Raji (cell line): Measurements from ENCODE around the gene CSK.

Experiments
- POLR2A ChIP-seq: IDR thresholded peaks from 2 replicates; pipeline ENCODE4 v1.6.1; 2011; ENCODE audit warnings: low read depth, low read length, control low read depth; ENCODE audit not compliant: insufficient read depth

CSK gene

DNA sequence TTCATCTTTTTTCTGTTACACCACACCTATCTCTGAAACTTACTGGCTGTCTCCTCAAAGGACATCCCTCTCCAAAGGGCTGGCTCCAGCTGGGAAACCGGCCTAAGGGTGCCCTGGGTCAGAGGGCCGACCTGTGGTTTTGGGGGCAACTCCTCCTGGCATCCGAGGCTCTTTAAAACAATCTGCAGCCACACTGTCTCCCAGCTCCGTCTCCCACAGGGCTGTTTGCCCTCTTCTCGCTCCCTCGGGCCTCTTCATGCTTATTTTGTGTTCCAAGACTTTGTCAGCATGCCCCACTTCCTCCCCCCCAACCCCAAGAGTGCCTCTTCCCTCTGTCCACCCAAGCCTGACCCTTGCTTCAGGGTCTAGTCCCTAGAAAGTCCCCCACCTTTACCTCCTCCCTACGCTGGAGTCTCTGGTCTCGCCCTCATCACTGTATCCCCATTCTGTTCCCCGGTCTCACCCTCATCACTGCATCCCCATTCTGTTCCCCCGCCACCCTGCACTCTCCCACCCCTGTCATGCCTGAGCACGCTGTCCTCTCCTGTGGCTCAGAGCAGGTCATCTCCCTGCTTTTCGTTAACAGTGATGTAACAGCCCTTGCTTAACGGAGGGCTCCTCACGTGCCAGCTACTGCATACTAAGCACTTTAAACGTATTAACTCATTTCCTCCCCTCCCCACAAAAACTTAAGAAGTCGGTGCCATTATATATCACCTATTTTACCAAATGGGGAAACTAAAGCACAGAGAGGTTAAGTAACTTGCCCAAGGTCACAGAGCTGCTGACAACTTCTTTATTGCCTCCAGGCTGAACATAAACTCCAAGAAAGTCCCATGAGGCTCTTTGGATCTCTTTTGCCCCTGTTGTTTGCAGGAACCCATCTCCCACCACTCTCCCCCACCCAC lies 1.1 kb upstream of the CSK start:
- peak; percentile 43 for TF ChIP-seq POLR2A

DNA sequence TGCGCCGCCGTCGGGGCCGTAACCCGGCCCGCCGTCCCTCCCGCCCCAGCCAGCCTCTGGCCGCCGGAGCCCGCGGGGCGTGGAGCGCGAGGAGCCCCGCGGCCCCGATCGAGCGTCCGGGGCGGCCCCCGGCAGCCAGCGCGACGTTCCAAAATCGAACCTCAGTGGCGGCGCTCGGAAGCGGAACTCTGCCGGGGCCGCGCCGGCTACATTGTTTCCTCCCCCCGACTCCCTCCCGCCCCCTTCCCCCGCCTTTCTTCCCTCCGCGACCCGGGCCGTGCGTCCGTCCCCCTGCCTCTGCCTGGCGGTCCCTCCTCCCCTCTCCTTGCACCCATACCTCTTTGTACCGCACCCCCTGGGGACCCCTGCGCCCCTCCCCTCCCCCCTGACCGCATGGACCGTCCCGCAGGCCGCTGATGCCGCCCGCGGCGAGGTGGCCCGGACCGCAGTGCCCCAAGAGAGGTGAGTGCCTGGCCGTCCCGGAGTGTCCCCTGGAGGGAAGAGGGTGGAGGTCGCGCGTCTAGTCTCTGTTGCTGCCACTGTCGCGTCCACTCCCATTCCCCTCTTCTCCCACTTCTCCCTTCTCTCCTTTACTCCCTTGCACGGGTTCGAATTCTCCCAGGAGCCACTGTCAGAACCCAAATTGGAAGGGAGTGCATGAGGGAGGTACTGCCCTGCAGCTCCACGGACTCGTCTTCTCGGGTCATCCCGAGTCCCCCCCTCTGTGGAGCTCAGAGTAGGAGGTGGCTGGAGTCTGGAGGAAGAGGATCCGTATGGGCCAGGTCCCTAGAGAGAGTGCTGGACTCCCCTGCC lies 585 bp downstream of the CSK start:
- TF ChIP-seq POLR2A: peak; percentile 35; the same call in 1 of the 2 replicates

GRCh38 chr15:74783072-74783807 lies 1.4 kb downstream of the CSK start:
- no peak; the same call in none of the 2 replicates for TF ChIP-seq POLR2A

DNA sequence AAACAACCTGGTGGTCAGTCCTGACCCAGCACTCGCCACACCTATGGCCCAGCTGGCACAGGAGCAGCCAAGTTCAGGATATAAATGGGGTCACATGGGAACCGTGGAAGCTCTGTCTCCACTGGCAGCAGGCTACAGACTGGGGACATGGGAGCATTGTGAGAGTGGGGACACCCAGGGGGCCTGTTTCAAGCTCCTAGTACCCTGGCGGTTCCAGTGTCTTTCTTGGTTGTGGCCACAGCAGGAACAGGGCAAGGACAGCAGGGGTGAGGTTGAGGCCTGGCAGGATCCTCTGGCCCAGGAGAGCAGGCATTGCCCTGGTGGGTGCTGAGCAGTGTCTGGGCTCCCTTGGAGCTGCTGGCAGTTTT lies 1.9 kb downstream of the CSK start:
- 0 out of 2 replicates have a peak, but pooled peaks have one; percentile 16 for TF ChIP-seq POLR2A

DNA sequence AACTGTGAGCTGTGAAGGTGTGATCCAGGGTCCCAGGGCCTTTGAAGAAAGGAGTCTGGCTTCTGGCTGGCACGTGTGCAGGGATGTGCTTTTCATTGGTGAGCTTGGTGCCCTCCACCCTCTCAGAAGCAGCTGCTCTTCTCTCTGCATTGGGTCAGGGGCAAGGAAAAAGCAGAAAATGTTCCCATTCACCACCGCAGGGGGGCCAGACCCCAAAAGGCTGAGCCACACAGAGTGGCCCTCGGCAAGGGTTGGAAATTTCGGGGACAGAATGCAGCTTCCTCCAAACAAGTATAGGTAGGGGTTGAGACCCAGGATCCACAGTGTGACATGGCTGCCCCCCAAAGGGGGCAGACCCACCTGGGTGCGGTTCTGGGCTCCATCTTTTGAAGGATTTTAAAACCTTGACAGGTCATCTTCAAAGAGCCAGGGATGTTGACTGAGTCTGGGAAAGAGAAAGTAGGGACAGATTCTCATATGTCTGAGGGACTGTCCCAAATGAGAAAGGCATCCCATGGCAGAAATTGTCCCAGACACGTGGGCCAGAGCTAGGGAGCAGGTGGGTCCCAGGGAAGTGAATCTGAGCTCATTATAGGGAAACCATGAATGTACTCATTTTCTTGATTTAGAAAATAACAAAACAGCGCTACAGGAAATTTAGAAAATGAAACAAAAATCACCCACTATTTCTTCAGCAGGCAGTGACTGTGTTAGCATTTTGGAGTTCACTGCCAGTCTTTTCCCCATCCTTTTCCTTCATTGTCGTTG lies 2.7 kb downstream of the CSK start:
- peak; percentile 11; the same call in 1 of the 2 replicates for TF ChIP-seq POLR2A

DNA sequence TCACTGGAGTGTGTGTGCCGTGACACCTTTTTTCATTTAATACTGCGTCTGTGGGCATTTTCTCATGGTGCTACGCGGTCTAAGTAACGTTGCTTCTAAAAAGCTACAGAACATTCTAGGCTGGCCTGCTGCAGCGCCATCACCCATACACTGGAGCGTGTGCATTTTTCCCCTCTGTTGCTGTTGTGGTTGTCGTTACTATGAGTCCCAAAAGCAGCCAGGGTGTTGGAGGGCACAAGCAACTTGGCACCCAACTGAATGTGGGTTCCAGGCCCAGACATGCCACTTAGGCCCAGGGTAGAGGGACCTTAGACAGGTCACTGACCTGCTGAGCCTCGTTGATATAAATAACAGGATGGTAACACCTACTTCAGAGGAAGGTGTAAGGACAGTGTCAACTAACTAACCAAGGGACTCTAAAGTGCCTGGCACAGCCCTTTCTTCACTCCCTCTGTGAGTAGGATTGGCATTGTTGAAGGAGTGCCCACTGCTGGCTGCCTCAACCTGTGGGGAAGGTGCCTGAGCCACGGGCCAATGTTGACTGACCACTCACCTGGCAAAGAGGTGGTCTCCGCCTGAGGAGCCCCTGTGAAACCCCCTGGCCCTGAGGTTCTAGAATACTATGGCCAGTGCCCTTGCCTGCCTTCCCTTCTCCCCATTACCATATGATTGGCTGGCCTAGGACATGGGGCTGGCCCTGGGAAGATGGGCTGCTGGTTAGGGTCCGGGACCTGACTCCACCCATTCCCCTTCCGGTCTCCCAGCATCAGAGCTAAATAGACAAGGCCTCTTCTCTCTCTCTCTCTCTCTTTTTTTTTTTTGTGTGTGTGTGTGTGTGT lies 3.5 kb downstream of the CSK start:
- peak; percentile 41; the same call in 1 of the 2 replicates for TF ChIP-seq POLR2A

DNA sequence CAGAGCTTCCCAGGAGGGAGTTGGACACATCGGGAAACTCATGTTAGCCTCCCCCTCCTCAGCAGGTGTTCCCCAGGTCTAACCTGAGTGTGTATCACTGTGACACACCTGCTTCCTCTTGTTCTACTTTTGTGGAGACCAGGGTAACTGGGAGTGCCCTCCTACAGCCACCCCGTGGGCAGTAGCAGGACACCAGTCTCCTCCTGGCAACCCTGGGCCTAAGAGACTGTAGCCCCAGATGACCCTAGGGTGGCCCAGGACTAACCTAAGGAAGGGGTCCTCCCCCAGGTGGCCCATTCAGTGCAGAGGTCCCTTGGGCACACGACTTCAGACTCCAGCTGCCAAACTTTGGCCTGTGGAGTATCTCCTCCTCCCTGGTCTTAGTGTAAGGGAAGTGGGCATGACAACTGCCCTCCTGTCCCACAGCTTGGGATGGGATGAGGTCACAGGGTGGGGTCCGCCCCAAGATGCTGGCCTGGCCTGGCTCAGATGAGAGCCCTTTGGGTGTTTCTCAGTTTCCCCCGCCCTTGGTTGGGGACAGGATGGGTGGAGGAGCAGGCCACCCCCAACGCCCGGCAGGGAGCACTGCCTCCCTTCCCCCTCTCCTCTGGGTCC lies 4.8 kb downstream of the CSK start:
- TF ChIP-seq POLR2A: peak; percentile 33; the same call in 1 of the 2 replicates

- peak; percentile 59; the same call in 1 of the 2 replicates for TF ChIP-seq POLR2A
These were observed 5.6 kb downstream of the CSK start for GRCh38 chr15:74787251-74788041.

GRCh38 chr15:74788042-74788682 lies 6.3 kb downstream of the CSK start:
- TF ChIP-seq POLR2A: no peak

GRCh38 chr15:74788683-74789151 lies 6.8 kb downstream of the CSK start:
- TF ChIP-seq POLR2A: peak; percentile 74

- peak; percentile 88 for TF ChIP-seq POLR2A
These were observed 7.3 kb downstream of the CSK start for GRCh38 chr15:74789171-74789631.

GRCh38 chr15:74789741-74790079 lies 7.8 kb downstream of the CSK start:
- no peak for TF ChIP-seq POLR2A
